Cortex of kidney (tissue), 1 donor: Measurements from ENCODE around the gene JSRP1.

ENCODE experiments used
- DNase-seq: peaks from one replicate; lab custom pipeline; 2025; lab: John Stamatoyannopoulos, UW

The JSRP1 gene

GRCh38 chr19:2266183-2266993 is 10.2 kb upstream of the JSRP1 start:
- no peak for DNase-seq

DNA sequence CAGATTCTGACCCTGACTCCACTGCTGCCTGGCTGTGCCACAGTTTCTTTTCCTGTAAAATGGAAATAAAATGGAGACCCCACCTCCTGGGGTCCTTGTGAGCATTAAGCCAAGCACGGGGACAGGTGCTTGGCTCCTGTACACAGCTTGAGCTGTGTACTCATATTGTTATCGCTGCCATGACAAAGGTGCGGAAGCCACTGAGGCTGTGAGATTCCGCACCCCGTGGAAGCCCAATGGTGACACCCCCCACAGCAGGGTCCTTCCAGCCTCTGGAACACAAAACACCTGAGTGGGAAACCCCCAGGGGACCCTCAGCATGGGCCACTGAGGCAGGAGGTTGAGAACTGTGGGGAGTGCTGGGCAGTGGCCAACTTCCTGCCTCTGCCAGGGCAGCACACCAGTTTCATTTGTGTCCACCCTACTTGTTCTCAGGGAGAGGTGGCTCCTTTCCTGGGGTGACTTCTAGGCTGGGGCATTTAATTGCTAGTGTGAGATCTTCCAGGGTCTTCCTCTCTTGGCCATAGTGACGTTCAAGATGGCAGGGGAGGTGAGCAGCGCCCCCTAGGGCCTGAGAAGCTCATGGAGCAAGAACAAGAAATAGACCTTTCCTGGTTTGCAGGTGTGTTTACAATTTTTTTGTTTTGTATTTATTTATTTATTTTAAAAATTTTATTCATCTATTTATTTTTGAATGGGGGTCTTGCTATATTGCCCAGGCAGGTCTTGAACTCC is 5.4 kb upstream of the JSRP1 start:
- DNase-seq = no peak

GRCh38 chr19:2260341-2260805 is 4.2 kb upstream of the JSRP1 start:
- DNase-seq = no peak

DNA sequence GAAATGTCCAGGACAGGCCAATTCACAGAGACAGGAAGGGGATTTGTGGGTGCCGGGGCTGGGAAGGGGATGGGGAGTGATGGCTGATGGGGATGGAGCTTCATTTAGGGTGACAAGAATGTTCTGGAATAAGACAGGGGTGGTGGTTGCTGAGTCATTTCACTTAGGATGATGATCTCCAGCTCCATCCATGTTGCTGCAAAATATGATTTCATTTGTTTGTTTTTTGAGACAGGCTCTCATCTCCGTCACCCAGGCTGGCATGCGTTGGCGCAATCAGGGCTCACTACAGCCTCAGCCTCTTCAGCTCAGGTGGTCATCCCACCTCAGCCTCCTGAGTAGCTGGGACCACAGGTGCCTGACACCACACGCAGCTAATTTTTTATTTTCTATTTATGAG is 3.1 kb upstream of the JSRP1 start:
- DNase-seq = no peak

DNA sequence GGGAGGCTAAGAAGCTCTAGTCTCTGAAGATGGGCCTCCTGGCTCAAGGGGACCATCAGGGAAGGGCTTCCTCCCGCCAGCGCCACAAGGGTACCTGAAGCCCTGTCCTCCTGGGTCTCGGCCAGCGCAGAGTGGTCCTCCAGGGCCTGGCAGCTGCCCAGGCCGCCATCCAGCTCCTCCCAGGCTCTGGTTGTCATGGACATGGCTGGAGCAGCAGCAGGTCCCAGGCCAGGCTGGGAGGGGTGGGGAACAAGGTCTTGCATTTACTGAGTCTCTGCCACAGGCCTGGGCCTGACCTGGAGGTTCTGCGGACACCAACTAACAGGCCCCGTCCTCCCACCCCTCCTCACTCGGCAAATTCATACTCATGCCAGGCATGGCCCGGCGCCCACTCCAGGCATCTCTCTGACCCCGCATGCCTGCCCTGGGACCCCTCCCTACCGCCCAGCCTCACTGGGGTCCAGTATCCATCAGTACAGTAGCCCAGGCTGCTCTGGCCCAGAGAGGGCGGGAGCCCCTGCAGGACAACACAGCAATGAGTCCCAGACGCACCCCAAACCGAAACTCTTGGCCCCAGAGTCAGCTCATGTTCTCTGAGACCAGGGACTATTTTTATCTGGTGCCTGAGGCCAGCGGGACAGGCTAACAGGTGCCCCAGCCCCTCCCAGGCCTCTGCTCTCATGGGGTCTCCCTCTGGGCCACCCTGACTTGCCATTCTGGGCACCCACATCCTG is 938 bp downstream of the JSRP1 start:
- no peak for DNase-seq

DNA sequence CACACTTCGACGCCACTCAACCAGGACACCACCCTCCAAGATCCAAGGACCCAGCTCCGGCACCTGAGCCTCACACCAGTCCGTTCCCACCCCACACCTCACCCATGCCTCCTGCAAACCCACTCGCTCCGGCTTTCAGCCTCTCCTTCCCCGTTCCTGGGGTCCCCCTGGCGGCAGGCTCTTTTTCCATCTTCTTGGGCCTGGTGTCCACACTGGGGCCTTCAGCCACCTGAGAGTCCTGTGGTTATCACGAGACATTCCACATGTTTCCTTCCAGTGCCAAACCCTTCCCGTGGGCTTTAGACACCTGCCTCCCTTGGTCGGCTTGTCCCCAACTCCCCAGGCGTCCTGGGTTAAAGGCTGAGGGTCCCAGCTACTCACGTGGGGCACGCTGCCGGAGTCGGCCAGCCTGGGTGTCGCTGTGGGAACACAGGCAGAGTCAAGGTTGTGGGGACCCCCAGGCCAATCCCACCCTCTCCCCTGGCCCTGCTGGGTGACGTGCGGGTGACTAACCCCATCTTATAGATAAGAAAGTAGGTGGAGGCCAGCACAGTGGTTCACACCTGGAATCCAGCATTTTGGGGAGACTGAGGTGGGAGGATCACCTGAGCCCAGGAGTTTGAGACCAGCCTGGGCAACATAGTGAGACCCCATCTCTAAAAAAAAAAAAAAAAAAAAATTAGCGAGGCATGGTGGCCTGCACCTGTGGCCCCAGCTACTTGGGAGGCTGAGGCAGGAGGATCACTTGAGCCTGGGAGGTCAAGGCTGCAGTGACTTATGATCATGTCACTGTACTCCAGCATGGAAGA is 1.9 kb downstream of the JSRP1 start:
- no peak for DNase-seq

GRCh38 chr19:2253106-2254063 is 2.8 kb downstream of the JSRP1 start:
- no peak for DNase-seq

DNA sequence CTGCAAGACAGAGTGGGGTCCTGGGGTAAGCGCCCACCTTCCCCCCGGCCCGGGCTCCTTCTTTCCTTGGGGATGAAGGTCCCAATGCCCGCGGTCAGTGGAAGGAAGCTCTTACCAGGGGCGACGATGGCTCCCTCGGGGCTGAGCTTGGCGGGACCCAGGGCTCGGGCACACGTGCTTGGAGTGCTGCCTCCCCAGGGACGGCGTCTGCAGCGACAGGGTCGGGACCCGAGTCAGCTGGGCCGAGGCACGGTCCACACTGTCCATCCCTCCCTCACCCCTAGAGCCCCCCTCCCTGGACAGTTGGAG is 3.5 kb downstream of the JSRP1 start:
- no peak for DNase-seq

- DNase-seq = no peak
These were observed 4.0 kb downstream of the JSRP1 start for GRCh38 chr19:2252055-2252796.

GRCh38 chr19:2251106-2252054 is 4.8 kb downstream of the JSRP1 start:
- DNase-seq = no peak

GRCh38 chr19:2250766-2251105 is 5.5 kb downstream of the JSRP1 start:
- no peak for DNase-seq

- no peak for DNase-seq
These were observed 6.1 kb downstream of the JSRP1 start for GRCh38 chr19:2249880-2250765.

GRCh38 chr19:2249010-2249866 is 7.0 kb downstream of the JSRP1 start, which contains the start of gene AMH:
Gene AMH (plus strand): TSS chr19:2249323. CDS start chr19:2249333, 10 bp downstream.
- no peak for DNase-seq

- no peak for DNase-seq
These were observed 7.8 kb downstream of the JSRP1 start for GRCh38 chr19:2248136-2249009.

- no peak for DNase-seq
These were observed 8.7 kb downstream of the JSRP1 start for GRCh38 chr19:2247433-2248101.
